ENCODE data around the gene OR10D3.

DNA sequence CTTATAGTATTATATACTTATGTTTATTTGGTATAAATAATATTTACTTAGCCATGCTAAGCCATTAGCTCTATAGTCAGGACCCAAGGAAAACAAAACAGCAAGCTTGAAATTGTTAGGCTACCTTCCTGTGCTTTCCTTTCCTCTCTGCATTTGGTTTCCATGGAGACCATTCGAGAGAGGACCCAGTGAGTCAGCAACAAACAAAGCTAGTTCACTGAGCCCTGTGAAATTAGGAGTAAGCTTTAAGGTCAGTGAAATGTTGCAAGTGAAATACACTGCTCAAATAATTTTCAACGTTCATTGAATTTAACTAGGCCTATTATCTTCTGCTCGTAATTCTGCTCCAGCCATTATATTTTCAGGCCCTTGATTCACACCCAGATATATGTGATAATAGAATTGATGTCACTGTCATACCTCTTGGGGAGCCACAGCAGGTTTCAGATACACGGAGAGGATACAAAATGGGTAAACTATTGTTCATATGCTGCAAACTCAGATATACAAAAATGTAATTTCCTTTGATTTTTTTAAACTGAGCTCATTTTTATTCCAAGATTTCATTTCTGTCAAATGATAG is 9.1 kb upstream of the OR10D3 start:
- no peak for TF ChIP-seq CTCF (IDR thresholded peaks at IDR 0.05)
- TF ChIP-seq POLR2A (IDR thresholded peaks at IDR 0.05) = no peak
- no peak for TF ChIP-seq POLR2AphosphoS5 (IDR thresholded peaks at IDR 0.05)
- no peak for TF ChIP-seq EP300 (IDR thresholded peaks at IDR 0.05)

Measured in upper lobe of left lung (tissue), 4 donors.